Measurements from ENCODE around the gene SLC1A4. TPM values are rescaled to one million over a fixed set of nuclear protein-coding genes. Genes with fewer than 3 reads are reported as not detected.
"Not testable (repeated sequence)": the region's sequence is repeated elsewhere in the genome, so short reads cannot be mapped to it uniquely, and the experiment has no call there.

SLC1A4 gene
- total RNA-seq, 3 donors from 2014 or later: 8.2 to 14.7 (median 8.4) TPM

DNA sequence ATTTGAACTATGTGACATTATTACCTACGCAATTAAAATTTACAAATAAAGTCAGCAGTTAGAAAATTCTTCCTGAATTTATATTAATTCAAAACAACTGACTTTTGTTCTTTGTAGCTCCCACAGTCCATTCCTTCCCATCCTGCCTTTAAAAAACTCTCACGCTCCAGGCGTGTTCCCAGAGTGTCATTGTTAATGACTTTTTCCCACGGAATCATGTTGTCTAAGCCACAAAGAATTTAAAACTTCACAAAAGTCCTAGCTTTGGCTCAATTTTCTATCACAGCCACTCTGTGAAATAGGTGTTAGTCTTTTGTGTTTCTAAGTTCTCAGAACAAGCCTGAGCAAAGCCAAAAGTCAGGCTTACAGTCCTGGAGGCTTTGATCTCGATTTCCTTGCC is 26.5 kb downstream of the SLC1A4 start:
- ATAC-seq: no peak
- Histone ChIP-seq H3K36me3 (ENCODE audit: low read depth) (no peaks in the 10 kb centered on the region), H3K9me3 (no peaks in the 10 kb centered on the region), H3K4me1 (ENCODE audit: low read depth) (no peaks in the 10 kb centered on the region), H3K4me3 (no peak overlapping the region)
- TF ChIP-seq, protein P1, sequence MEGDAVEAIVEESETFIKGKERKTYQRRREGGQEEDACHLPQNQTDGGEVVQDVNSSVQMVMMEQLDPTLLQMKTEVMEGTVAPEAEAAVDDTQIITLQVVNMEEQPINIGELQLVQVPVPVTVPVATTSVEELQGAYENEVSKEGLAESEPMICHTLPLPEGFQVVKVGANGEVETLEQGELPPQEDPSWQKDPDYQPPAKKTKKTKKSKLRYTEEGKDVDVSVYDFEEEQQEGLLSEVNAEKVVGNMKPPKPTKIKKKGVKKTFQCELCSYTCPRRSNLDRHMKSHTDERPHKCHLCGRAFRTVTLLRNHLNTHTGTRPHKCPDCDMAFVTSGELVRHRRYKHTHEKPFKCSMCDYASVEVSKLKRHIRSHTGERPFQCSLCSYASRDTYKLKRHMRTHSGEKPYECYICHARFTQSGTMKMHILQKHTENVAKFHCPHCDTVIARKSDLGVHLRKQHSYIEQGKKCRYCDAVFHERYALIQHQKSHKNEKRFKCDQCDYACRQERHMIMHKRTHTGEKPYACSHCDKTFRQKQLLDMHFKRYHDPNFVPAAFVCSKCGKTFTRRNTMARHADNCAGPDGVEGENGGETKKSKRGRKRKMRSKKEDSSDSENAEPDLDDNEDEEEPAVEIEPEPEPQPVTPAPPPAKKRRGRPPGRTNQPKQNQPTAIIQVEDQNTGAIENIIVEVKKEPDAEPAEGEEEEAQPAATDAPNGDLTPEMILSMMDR (IDR thresholded peaks at IDR 0.05): no peak
- intact Hi-C loops (cut with DNase I, micrococcal nuclease): no loop called here
- no peak for DNase-seq

DNA sequence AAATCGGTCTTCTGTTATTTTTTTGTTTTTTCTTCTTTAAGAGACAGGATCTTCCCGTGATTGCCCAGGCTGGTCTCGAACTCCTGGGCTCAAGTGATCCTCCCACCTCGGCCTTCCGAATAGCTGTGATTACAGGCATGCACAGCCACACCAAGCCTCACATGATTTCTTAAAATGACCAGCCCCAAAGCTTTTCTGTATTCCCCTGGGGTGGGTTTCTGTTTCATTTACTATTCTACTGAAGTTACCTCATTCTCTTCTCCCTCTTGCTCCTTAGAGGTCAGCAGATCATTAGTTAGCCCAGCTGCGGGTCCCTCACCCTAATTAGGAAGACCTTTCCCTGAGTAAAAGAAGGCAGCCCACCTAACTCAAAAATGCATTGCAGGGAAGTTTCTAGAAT is 27.6 kb downstream of the SLC1A4 start:
- ATAC-seq (no peak), DNase-seq (no peak)
- TF ChIP-seq, protein P1 (IDR thresholded peaks at IDR 0.05): no peak
- H3K4me3 ChIP-seq: no peak overlapping the region
- H3K9me3 ChIP-seq: no peaks in the 10 kb centered on the region
- H3K4me1 ChIP-seq (ENCODE audit: low read depth): no peaks in the 10 kb centered on the region
- no peaks in the 10 kb centered on the region for H3K36me3 ChIP-seq (ENCODE audit: low read depth)
- intact Hi-C loops (cut with DNase I, micrococcal nuclease): no loop called here

DNA sequence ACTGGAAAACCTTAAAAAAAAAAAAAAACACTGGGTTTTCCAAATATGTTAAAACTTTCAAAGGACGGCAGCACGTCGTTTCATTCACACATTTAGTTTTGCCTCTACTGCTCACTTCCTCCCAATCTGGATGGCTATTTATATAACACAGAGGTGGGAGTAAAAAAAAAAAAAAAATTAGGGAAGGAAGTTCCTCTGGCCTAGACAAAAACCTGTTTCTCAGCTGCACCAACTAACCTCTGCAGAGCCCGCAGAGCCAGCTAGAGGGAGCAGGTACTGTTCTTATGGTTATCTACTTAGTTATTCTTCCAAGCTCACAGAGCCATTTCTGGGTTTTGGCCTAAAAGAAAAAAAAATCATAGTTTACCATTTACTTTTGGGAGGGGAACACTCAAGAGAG is 28.1 kb downstream of the SLC1A4 start:
- DNase-seq (peak in 1 of 3 donors; percentile 56), ATAC-seq (peak; percentile 62)
- intact Hi-C loops (cut with DNase I, micrococcal nuclease): no loop called here
- Histone ChIP-seq H3K36me3 (ENCODE audit: low read depth) (no peaks in the 10 kb centered on the region), H3K4me3 (no peak overlapping the region), H3K4me1 (ENCODE audit: low read depth) (no peaks in the 10 kb centered on the region), H3K9me3 (no peaks in the 10 kb centered on the region)
- TF ChIP-seq, protein P1 (IDR thresholded peaks at IDR 0.05): peak; percentile 17

DNA sequence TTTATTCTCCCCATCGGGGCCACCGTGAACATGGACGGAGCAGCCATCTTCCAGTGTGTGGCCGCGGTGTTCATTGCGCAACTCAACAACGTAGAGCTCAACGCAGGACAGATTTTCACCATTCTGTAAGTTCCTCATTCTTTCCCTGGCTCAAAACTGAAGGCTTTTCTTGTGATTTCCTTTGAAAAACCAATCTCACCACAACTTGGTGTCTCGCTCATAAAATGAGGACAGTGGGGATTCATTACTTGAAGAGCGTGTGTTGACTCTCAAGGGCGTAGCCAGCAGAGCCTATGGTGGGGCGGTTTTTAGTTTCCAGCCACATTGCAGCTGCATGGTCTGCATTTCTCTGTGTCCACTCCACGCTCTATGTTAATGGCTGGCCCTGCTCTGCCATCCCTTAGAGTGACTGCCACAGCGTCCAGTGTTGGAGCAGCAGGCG is 29.0 kb downstream of the SLC1A4 start:
- Histone ChIP-seq H3K36me3 (ENCODE audit: low read depth) (no peaks in the 10 kb centered on the region), H3K4me1 (ENCODE audit: low read depth) (no peaks in the 10 kb centered on the region), H3K9me3 (no peaks in the 10 kb centered on the region), H3K4me3 (no peak overlapping the region)
- TF ChIP-seq, protein P1 (IDR thresholded peaks at IDR 0.05): no peak
- intact Hi-C loops (cut with DNase I, micrococcal nuclease): no loop called here
- ATAC-seq: peak; percentile 36
- DNase-seq: no peak

DNA sequence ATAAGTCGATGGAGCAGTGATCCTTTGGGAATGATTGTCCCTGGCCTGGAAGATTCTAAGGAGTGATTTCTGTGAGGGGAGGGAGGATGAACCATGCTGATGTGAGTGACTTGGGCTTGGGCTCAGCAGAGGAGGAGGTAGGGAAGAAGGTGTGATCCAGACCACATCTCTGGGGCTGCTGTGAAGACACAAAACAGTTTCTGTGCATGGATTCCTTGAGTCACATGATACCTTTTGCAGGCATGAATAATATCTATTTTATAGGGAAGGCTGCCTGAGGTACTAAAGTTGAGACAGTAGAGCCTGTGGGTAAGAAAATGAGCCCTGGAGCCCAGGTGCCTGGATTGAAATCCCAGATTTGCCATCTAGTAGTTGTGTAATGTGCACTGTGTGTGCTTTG is 29.8 kb downstream of the SLC1A4 start:
- Histone ChIP-seq H3K4me3 (no peak overlapping the region), H3K9me3 (no peaks in the 10 kb centered on the region), H3K4me1 (ENCODE audit: low read depth) (no peaks in the 10 kb centered on the region), H3K36me3 (ENCODE audit: low read depth) (no peaks in the 10 kb centered on the region)
- no peak for ATAC-seq
- intact Hi-C loops (cut with DNase I, micrococcal nuclease): no loop called here
- no peak for DNase-seq
- TF ChIP-seq, protein P1 (IDR thresholded peaks at IDR 0.05): no peak

DNA sequence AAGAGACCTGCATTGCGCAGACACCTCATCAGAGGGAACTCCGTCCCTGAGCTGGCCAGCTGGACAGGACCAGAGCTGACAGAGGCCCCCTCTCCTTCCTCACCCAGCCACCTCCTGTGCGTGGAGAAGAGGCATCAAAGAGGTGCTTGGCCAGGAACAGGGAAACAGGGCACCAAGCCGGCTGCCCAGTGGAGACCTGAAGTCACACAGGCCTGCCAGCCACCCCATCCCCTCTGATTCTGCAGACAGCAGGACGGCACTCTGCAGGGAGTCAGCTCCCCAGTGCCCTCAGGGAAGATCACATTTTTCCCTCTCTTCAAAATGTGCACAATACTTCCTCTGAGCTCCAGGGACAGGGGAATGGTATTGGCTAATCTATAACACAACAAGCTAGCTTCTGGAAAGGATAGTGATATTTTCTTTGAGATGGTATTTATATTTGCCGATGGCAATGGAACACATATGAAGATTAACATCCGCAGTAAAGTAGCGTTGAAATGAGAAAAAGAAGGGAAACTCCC is 30.5 kb downstream of the SLC1A4 start:
- TF ChIP-seq, protein P1 (IDR thresholded peaks at IDR 0.05): no peak
- Histone ChIP-seq H3K4me3 (no peak overlapping the region), H3K4me1 (ENCODE audit: low read depth) (no peaks in the 10 kb centered on the region), H3K9me3 (no peaks in the 10 kb centered on the region), H3K36me3 (ENCODE audit: low read depth) (no peaks in the 10 kb centered on the region)
- no peak for ATAC-seq
- intact Hi-C loops (cut with DNase I, micrococcal nuclease): no loop called here
- DNase-seq: no peak

DNA sequence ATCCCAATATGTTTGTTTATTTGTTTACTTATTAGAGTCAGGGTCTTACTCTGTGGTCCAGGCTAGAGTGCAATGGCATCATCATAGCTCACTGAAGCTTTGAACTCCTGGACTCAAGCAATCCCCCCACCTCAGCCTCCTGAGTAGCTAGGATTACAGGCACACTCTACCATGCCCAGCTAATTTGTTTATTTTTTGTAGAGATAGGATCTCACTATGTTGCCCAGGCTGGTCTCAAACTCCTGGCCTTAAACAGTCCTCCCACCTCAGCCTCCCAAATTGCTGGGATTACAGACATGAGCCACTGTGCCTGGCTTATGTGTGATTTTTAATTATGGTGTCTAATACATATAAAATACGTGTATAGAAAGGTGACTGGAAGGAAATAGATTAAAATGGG is 31.1 kb downstream of the SLC1A4 start:
- DNase-seq; ATAC-seq; H3K9me3 ChIP-seq; intact Hi-C loops (cut with DNase I, micrococcal nuclease); H3K4me1 ChIP-seq (ENCODE audit: low read depth); H3K4me3 ChIP-seq; H3K36me3 ChIP-seq (ENCODE audit: low read depth): not testable (repeated sequence)

All from mucosa of descending colon (tissue), 3 donors.